GM12865 (cell line): ENCODE data around the gene ITPRIP.
A peak's percentile ranks its signal among the peaks of the same experiment; 100 is the strongest.

ENCODE experiments used
- DNase-seq: peaks from one replicate; pipeline ENCODE4 v3.0.0; 2010; ENCODE audit warnings: low read depth
- H3K4me3 ChIP-seq: 2 replicates; pipeline ENCODE4 v1.5.1; 2011; ENCODE audit warnings: mild to moderate bottlenecking, low read depth, low read length, control low read depth
- CTCF ChIP-seq: IDR thresholded peaks from 2 replicates; pipeline ENCODE4 v1.5.1; 2011; ENCODE audit warnings: low read length, control low read depth, low read depth, inconsistent platforms; ENCODE audit not compliant: insufficient read depth; ENCODE audit errors: missing control alignments

Gene ITPRIP

GRCh38 chr10:104268713-104269645, 69.3 kb downstream of the ITPRIP start, which contains the start of gene GSTO2:
TSS of gene GSTO2 (plus strand) at chr10:104269184. CDS start at chr10:104274916, 5,732 bp downstream.
- peak; percentile 99 for DNase-seq
- H3K4me3 ChIP-seq, result peak within 1 kb of the TSS; percentile 61

GRCh38 chr10:104268405-104268712, 69.9 kb downstream of the ITPRIP start:
- H3K4me3 ChIP-seq, result peak overlapping the region; percentile 61

More at GRCh38 chr10:104268713-104269645, 69.3 kb downstream of the ITPRIP start, which contains the start of gene GSTO2:
- TF ChIP-seq CTCF, result no peak

GRCh38 chr10:104267721-104268404, 70.4 kb downstream of the ITPRIP start:
- H3K4me3 ChIP-seq, result peak overlapping the region; percentile 61
- no peak for TF ChIP-seq CTCF
- peak; percentile 53 for DNase-seq

More at GRCh38 chr10:104268405-104268712, 69.9 kb downstream of the ITPRIP start:
- DNase-seq, result no peak
- no peak for TF ChIP-seq CTCF

- H3K4me3 ChIP-seq, result no peak overlapping the region
- DNase-seq, result no peak
- TF ChIP-seq CTCF, result no peak
These were observed 73.5 kb downstream of the ITPRIP start for GRCh38 chr10:104264783-104265182.

GRCh38 chr10:104262055-104262454, 76.2 kb downstream of the ITPRIP start:
- no peak for TF ChIP-seq CTCF
- H3K4me3 ChIP-seq, result no peak overlapping the region
- DNase-seq, result no peak

- no peak for TF ChIP-seq CTCF
- no peak for DNase-seq
These were observed 77.5 kb downstream of the ITPRIP start for GRCh38 chr10:104260775-104261115.

More at GRCh38 chr10:104260775-104261115, 77.5 kb downstream of the ITPRIP start:
- H3K4me3 ChIP-seq, result no peak overlapping the region
